ENCODE results near the gene SYCP2L.
"Not testable (repeated sequence)": the region's sequence is repeated elsewhere in the genome, so short reads cannot be mapped to it uniquely, and the experiment has no call there.

The SYCP2L gene

GRCh38 chr6:10882253-10882630 lies 4.6 kb upstream of the SYCP2L start:
- not testable (repeated sequence) for DNase-seq

- DNase-seq = no peak
Observed at GRCh38 chr6:10882657-10883171, 4.1 kb upstream of the SYCP2L start.

- no peak for DNase-seq
Observed at GRCh38 chr6:10883312-10884244, 3.3 kb upstream of the SYCP2L start.

DNA sequence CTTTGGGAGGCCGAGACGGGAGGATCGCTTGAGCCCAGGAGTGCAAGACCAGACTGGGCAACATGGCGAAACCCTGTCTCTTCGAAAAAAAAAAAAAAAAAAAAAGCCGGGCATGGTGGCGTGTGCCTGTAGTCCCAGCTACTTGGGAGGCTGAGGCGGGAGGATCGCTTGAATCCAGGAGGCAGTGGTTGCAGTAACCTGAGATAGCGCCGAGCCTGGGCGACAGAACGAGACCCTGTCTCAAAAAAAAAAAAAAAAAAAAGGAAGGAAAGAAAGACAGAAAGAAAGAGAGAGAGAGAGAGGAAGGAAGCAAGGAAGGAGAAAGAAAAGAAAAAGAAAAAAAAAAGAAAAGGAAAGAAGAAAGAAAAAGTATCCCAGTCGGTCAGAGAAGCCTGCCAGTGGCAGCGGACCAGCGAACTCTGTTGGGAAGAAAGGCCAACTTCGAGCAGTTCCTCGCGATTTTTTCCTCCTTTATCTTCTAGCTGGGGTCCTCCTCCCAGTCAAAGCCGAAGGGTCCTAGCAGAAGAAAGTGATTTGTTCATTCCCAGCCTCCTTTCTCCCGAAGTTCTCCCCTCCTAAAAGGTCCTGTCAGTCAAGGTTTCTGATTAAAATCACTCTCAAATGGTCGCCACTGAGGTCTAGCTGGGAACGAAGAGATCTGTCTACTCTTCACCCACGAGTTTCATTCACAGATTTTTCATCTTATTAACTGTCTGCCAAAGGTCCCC lies 2.4 kb upstream of the SYCP2L start:
- no peak for DNase-seq

DNA sequence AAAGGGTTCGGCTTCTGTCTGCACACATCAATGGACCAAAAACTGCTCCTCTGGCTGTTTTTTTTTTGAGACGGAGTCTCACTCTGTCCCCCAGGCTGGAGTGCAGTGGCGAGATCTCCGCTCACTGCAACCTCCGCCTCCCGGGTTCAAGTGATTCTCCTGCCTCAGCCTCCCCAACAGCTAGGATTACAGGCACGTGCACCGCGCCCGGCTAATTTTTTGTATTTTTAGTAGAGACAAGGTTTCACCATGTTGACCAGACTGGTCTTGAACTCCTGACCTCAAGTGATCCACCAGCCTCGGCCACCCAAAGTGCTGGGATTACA lies 524 bp upstream of the SYCP2L start:
- DNase-seq = not testable (repeated sequence)

DNA sequence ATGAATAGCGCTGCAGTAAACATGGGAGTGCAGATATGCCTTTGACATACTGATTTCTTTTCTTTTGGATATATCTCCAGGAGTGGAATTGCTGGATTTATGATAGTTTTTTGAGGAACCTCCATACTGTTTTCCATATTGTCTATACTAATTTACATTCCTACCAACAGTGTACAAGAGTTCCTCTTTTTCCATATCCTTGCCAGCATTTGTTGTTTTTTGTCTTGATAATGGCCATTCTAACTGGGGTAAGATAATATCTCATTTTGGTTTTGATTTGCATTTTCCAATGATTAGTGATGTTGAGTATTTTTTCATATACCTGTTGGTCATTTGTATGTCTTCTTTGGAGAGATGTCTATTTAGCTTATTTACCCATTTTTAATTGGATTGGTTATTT lies 3.3 kb downstream of the SYCP2L start:
- no peak for DNase-seq

- DNase-seq = no peak
Observed at GRCh38 chr6:10891960-10892359, 5.1 kb downstream of the SYCP2L start.

GRCh38 chr6:10894958-10895357 lies 8.1 kb downstream of the SYCP2L start:
- no peak for DNase-seq

DNA sequence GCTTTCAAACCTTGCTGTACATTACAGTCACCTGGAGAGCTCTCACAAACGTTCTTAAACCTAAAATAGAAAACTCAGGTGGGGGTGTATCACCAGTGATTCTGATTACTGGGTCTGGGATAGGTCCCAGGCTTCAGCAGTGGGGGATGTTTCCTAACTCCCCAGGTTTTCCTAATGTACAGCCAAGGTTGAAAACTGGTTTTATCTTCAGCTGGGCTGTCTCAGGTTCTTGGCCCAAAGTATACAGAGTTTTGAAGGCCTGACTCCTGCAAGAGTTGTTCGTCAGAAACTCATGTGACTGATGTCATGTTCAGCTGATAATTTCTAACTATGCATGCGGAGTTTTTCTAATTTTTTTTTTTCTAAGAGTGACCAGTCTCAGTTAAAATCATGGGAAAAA lies 9.8 kb downstream of the SYCP2L start:
- DNase-seq = no peak

- no peak for DNase-seq
Observed at GRCh38 chr6:10901770-10902169, 14.9 kb downstream of the SYCP2L start.

DNA sequence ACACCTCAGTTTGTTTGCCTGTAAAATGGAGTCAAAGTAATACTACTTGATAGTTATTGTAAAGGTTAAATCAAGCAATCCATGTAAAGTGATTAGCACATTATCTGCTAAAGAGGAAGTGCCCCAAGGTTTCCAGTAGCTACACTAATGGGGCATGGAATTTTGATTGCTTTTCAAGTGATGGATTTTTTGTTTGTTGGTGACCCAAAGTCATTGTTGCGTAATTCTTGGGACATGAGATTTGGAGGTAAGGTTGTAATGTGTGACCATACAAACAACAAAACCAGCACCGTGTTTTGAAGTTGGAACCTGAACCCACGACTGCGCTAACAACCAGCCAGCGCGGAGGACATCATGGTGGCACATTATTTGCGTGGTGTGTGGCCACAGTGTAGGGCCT lies 17.2 kb downstream of the SYCP2L start:
- no peak for DNase-seq

DNA sequence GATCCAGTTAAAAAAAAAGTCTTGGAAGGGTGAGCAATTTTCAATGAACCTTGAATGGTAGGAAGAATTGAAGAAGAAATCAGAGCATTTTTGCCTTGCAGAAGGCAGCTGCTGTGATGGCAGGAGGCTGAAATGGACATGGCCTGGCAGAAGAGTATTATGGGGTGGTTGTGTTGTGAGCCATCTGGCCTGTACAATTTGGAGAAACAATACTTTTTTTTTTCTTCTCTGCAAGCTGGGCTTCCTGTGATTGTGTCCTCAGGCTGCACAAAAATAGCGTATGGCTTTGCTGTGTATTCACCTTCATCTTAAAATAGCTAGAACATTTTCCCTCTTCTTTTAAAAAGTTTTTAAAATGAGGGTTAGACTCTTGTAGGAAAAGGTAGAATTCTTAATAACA lies 21.4 kb downstream of the SYCP2L start:
- DNase-seq = no peak

DNA sequence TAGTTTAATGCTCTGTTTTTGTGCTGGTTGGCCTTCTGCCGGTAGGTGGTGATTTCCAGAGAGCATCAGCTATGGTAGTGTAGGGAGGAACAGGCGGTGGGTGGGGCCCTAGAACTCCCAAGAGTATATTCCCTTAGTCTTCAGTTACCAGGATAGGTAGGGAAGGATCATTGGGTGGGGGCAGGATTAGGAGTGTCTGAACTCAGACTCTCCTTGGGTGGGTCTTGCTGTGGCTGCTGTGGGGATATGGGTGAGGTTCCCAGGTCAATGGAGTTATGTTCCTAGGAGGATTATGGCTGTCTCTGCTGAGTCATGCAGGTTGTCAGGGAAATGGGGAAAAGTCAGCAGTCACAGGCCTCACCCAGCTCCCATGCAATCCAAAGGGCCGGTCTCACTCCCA lies 32.7 kb downstream of the SYCP2L start:
- not testable (repeated sequence) for DNase-seq

DNA sequence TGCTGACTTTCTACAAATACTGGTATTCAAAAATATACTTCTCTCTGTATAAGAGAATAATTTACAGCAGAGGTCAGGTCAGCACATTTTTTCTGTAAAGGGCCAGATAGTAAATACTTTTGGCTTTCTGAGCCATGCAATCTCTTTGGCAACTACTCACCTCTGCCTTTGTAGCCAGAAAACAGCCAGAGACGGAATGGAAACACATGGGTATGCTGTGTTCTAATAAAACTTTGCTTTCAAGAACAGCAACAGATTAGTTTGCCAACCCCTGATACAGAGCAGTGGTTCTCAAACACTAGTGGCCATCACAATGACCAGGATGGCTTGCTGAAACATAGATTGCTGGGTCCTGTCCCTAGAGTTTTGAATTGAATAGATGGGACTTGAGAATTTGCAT lies 46.3 kb downstream of the SYCP2L start:
- no peak for DNase-seq

DNA sequence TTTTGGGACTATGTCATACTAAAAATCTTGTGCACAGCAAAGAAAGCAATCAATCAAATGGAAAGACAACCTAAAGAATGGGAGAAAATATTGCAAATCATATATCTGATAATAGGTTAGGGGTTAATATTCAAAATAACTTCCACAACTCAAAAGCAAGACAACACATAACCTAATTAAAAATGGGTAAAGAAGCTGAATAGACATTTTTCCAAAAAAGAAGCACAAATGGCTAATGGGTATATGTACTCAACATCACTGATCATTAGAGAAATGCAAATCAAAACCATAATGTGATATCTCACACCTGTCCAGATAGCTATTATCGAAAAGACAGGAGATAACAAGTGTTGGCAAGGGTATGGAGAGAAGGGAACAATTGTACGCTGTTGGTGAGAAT lies 53.0 kb downstream of the SYCP2L start:
- DNase-seq = no peak

GRCh38 chr6:10945845-10946244 lies 59.0 kb downstream of the SYCP2L start:
- no peak for DNase-seq

- DNase-seq = no peak
Observed at GRCh38 chr6:10947966-10948365, 61.1 kb downstream of the SYCP2L start.

DNA sequence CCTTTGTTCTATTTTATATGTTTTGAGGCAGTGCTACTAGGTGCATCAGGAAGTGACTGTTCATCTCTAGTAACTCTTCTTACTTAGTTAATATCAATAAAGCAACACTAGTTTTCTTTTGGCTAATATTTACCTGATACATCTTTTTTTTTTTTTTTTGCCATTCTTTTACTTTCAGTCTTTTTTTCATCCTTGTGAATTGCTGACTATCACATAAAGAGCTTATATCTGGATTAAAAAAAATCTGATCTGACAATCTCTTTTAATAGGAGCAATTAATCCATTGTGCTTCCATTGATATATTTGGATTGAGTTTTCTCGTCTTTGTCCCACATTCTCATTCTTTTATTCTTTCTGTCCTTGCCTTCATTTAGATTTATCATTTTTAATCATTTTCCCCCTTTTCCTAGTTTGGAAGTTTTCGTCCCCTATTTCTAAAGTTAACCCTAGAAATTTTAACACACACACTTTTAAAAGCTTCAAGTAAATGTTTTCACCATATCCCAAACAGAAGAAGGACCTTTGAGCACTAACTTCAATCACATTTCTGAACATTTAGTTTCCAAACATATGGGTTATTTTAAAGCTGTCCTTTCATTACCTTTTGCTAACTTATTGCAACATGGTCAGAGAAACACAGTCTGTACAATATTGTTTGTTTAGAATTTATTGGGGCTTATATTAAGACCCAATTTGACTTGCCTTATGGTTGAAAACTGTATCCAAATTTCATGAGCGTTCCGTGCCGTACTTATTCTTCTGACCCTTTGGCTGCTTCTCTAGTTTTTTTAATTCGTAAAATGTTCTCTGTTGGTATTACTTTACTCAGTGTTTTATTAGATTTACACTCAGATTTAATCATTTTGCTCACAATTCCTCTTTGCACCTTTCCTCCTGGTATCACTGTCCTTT lies 63.0 kb downstream of the SYCP2L start:
- DNase-seq = no peak

- peak; percentile 39 for DNase-seq
Observed at GRCh38 chr6:10951675-10952282, 64.9 kb downstream of the SYCP2L start.

DNA sequence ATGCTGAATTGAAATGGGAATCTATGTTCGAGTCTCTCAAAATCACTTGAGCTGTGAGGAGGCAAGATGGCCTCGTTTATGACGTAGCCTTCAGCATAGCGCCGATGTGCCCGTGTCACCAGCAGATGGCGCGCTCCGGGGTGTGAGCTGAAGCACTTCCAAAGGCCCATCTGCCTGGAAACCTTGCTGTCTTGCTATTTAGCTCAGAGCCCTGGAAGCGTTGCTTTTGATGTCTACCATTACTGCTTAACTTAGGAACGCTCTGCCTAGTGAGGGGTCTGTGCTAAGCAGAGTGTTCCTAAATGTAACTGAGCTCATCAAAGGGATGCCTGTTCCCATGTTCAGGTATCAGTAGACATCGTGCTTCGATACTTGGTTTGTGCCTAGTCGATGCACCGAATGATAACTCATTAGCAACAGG lies 67.7 kb downstream of the SYCP2L start:
- DNase-seq = peak; percentile 65

GRCh38 chr6:10956776-10957175 lies 69.9 kb downstream of the SYCP2L start:
- DNase-seq = no peak

- DNase-seq = no peak
Observed at GRCh38 chr6:10957414-10957886, 70.6 kb downstream of the SYCP2L start.

Data from hematopoietic multipotent progenitor cell treated with erythropoietin and hydrocortisone succinate and interleukin-3 and kit ligand, for 8 days (in vitro differentiated cells).